AG04449 (cell line): ENCODE measurements around the gene TLL2.
"Not testable (repeated sequence)": the region's sequence is repeated elsewhere in the genome, so short reads cannot be mapped to it uniquely, and the experiment has no call there.

Experiments used
- CTCF ChIA-PET: fragments of 350-600 bp; formaldehyde crosslinking; extraction: SDS; loops from one replicate; lab custom pipeline; 2021; ENCODE audit warnings: antibody characterized with exemption; lab: Yijun Ruan, JAX
- POLR2A ChIA-PET: fragments of 400-600, 350-600 bp; formaldehyde crosslinking; extraction: SDS; loops from one replicate; lab custom pipeline; 2020; ENCODE audit warnings: antibody characterized with exemption, inconsistent platforms; lab: Yijun Ruan, JAX
- DNase-seq: peaks from one replicate; pipeline ENCODE4 v3.0.0-alpha.2; 2010; ENCODE audit warnings: low read depth, low spot score
- H3K4me3 ChIP-seq: 2 replicates; pipeline ENCODE4 v1.5.1; 2011; ENCODE audit warnings: low read depth, mild to moderate bottlenecking, control low read depth, low read length
- CTCF ChIP-seq: IDR thresholded peaks from one replicate; pipeline ENCODE4 v1.5.1; 2011; ENCODE audit warnings: mild to moderate bottlenecking, moderate library complexity, low read length, control low read depth, inconsistent platforms; ENCODE audit not compliant: insufficient read depth; ENCODE audit errors: missing control alignments

TLL2 gene

GRCh38 chr10:96548589-96548988 is 34.9 kb upstream of the TLL2 start:
- ChIA-PET POLR2A (no interaction called here), CTCF (interaction anchor here (2.3 to 2.6 kb wide), 2 partner anchors 35 to 173 kb away, joined by 10 to 12 read pairs; partner anchors contain the start of gene TLL2)
- TF ChIP-seq CTCF = no peak
- DNase-seq = no peak
- H3K4me3 ChIP-seq = no peak overlapping the region

GRCh38 chr10:96545558-96545957 is 31.8 kb upstream of the TLL2 start:
- H3K4me3 ChIP-seq, DNase-seq, POLR2A ChIA-PET: not testable (repeated sequence)
- CTCF ChIA-PET = interaction anchor here (0.6 to 3.0 kb wide), 6 partner anchors 11 to 175 kb away, joined by 3 to 15 read pairs (median 3); partner anchors contain the start of gene TLL2

- ChIA-PET CTCF (no interaction called here), POLR2A (no interaction called here)
- DNase-seq = no peak
- TF ChIP-seq CTCF = no peak
- no peak overlapping the region for H3K4me3 ChIP-seq
Measured at GRCh38 chr10:96541921-96542320, 28.2 kb upstream of the TLL2 start.

GRCh38 chr10:96540240-96540639 is 26.5 kb upstream of the TLL2 start:
- ChIA-PET POLR2A (no interaction called here), CTCF (no interaction called here)
- H3K4me3 ChIP-seq = no peak overlapping the region
- DNase-seq = no peak
- TF ChIP-seq CTCF = no peak

GRCh38 chr10:96538683-96539082 is 25.0 kb upstream of the TLL2 start:
- H3K4me3 ChIP-seq = no peak overlapping the region
- ChIA-PET CTCF (interaction anchor here (0.7 to 2.1 kb wide), 6 partner anchors 10 to 163 kb away, joined by 3 to 7 read pairs (median 3); no protein-coding TSS in a partner anchor), POLR2A (no interaction called here)
- no peak for DNase-seq
- no peak for TF ChIP-seq CTCF

GRCh38 chr10:96536129-96536528 is 22.4 kb upstream of the TLL2 start:
- H3K4me3 ChIP-seq = no peak overlapping the region
- DNase-seq = no peak
- ChIA-PET POLR2A (no interaction called here), CTCF (interaction anchor here (1.3 to 3.8 kb wide), 3 partner anchors 8 to 22 kb away, joined by 3 to 21 read pairs (median 3); partner anchors contain the start of gene TLL2)
- TF ChIP-seq CTCF = no peak

GRCh38 chr10:96532523-96532922 is 18.8 kb upstream of the TLL2 start:
- no peak for DNase-seq
- H3K4me3 ChIP-seq = no peak overlapping the region
- POLR2A ChIA-PET = no interaction called here
- CTCF ChIA-PET = interaction anchor here (1.2 kb wide), 1 partner anchor 22 kb away, joined by 3 read pairs; no protein-coding TSS in a partner anchor
- no peak for TF ChIP-seq CTCF
